ENCODE results near the gene MMP14.
"Not testable (repeated sequence)": the region's sequence is repeated elsewhere in the genome, so short reads cannot be mapped to it uniquely, and the experiment has no call there.

Gene MMP14

DNA sequence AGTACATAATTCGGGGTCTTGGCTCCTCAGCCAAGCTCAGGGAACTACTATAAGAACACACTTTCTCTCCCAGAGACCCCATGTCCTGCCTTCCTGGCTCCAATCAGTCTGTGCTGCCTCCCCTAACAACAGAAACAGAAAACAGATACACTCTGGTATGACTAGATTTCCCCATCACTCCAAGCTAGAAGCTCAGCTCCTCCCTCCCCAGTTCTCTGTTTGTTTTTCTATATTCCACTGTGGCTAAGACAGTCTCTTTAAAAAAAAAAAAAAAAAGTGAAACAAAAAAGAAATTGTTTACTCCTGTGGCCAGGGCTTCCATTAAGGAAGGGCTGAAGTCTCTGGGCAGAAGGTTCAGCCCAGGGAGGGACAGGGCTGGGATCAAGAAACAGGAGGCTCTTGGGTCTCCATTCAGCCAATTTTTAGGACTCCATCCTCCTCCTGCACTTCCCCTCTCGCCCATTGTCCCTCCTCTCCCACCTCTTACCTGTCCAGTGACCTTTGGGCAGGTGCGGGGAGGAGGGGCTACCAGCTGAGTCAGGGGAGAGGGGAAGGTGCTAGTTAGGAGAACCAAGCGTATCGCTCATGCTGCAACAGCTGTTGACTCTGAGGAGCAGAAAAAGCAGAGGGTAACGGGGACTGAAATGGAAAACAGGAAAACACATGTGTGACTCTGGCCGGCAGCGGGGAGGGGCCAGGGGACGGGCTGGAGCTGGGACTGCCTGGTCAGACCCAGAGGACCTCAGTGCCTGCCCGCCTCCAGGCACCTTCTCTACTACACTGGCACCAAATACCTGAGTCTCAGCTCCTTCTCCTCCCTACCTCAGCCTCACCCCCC, 17.0 kb upstream of the MMP14 start:
- H3K4me1 ChIP-seq (ENCODE audit: control insufficient read depth in 1 of 2, insufficient read depth in 2 of 2, low read length in 2 of 2): peaks cover 15 to 25% of the 10 kb centered on the region in 2 donors
- peak overlapping the region; percentile 47 to 50 for H3K4me3 ChIP-seq (ENCODE audit: low read depth in 1 of 2, low read length in 2 of 2)
- H3K27me3 ChIP-seq (ENCODE audit: low read depth, low read length): no peaks in the 10 kb centered on the region
- H3K36me3 ChIP-seq (ENCODE audit: control insufficient read depth in 1 of 2, insufficient read depth in 2 of 2, low read length in 2 of 2): peaks cover 0 to 3% of the 10 kb centered on the region in 2 donors
- H3K9me3 ChIP-seq (ENCODE audit: control insufficient read depth in 1 of 2, low read length in 2 of 2): no peaks in the 10 kb centered on the region
- H3K27ac ChIP-seq (ENCODE audit: low read length): peak overlapping the region; percentile 75

DNA sequence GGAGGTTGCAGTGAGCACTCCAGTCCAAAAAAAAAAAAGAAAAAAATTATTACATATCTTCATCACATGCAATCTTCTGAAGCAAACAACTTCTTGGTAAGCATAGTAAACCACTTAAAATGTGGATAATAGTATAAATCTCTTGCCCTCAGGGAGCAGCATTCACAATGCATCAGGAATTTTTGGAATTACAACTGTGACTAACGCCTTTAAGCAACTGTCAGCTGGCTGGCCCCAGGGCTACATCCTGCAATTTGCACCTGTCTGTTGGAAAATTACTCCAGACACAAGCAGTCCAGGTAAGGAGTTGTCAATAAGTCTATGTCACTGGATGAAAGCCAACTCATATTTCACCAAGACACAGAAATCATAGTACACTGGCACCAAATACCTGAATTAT, 15.7 kb upstream of the MMP14 start:
- Histone ChIP-seq H3K36me3 (ENCODE audit: control insufficient read depth in 1 of 2, insufficient read depth in 2 of 2, low read length in 2 of 2) (peaks cover 0 to 3% of the 10 kb centered on the region in 2 donors), H3K4me1 (ENCODE audit: control insufficient read depth in 1 of 2, insufficient read depth in 2 of 2, low read length in 2 of 2) (peaks cover 15 to 25% of the 10 kb centered on the region in 2 donors), H3K9me3 (ENCODE audit: control insufficient read depth in 1 of 2, low read length in 2 of 2) (no peaks in the 10 kb centered on the region), H3K4me3 (ENCODE audit: low read depth in 1 of 2, low read length in 2 of 2) (no peak overlapping the region), H3K27me3 (ENCODE audit: low read depth, low read length) (no peaks in the 10 kb centered on the region), H3K27ac (ENCODE audit: low read length) (peak overlapping the region; percentile 47)

DNA sequence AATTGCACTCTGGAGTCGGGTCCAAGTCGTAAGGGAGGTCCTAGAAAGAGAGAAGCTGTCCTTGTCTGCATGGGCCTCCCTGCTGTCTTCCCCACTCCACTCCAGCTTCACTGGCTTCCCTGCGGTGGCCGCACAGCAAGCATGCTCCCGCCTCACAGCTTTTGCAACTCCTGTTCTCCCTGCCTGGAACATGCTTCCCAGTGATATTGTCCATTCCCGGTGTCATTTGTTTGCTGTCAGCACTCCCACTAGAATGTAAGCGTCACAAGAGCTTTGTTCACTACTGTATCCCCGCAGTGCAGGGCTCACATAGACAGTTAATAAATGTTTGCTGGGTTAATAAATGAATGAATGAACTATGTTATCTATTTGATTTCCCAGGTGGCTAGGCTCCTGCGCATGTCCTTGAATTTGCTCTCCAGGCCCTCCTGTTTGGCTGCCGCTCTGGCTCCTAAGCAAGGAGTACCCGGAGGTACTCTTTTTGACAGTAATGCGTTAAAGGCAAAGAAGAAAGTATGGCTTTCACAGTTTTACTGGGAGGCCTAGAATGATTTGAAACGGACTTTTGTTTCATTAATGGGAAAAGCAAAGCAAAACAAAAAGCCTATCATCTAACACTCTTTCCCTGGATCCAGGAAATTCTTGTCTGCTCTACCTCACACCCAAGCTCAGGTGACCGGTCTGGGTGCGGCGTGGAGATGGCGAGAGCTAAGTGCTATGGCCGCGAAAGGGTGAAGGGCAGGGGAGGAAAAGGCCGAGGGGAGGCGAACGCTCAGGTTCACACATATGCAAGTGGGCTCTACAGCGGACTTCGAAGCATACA, 15.0 kb upstream of the MMP14 start:
- Histone ChIP-seq H3K9me3 (ENCODE audit: control insufficient read depth in 1 of 2, low read length in 2 of 2) (no peaks in the 10 kb centered on the region), H3K27me3 (ENCODE audit: low read depth, low read length) (no peaks in the 10 kb centered on the region), H3K27ac (ENCODE audit: low read length) (peak overlapping the region; percentile 47), H3K4me3 (ENCODE audit: low read depth in 1 of 2, low read length in 2 of 2) (no peak overlapping the region), H3K36me3 (ENCODE audit: control insufficient read depth in 1 of 2, insufficient read depth in 2 of 2, low read length in 2 of 2) (peaks cover 0 to 3% of the 10 kb centered on the region in 2 donors), H3K4me1 (ENCODE audit: control insufficient read depth in 1 of 2, insufficient read depth in 2 of 2, low read length in 2 of 2) (peaks cover 15 to 25% of the 10 kb centered on the region in 2 donors)

DNA sequence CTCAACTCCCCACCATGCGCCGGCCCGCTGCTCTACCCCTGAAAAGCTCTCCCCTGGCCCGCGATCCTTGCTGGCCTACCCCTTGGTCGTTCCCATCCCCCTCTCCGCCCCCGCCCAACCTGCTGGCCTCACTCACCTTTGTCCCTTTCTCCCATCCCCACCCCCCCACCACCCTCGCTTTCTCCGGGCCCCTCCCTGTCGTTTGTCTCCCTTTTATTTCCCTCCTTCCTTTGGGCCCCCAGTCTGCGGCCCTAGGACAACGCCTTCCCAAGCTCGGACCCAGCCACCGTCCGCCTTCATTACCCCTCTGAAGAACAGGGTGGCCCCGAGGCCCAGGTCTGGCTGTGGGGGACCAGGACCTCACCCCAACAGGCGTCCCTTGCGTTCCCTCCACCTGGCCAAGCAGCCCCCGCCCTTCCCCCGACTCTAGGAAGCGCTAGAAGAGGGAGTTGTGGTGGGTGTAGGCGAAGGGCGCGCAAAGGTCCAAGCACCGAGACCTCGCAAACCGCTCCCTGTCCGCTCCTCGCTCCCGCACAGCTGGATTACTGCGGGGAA, 14.3 kb upstream of the MMP14 start:
- peaks cover 15 to 25% of the 10 kb centered on the region in 2 donors for H3K4me1 ChIP-seq (ENCODE audit: control insufficient read depth in 1 of 2, insufficient read depth in 2 of 2, low read length in 2 of 2)
- H3K27me3 ChIP-seq (ENCODE audit: low read depth, low read length): no peaks in the 10 kb centered on the region
- H3K4me3 ChIP-seq (ENCODE audit: low read depth in 1 of 2, low read length in 2 of 2): peak overlapping the region; percentile 54 to 62
- peaks cover 0 to 3% of the 10 kb centered on the region in 2 donors for H3K36me3 ChIP-seq (ENCODE audit: control insufficient read depth in 1 of 2, insufficient read depth in 2 of 2, low read length in 2 of 2)
- H3K27ac ChIP-seq (ENCODE audit: low read length): peak overlapping the region; percentile 51
- no peaks in the 10 kb centered on the region for H3K9me3 ChIP-seq (ENCODE audit: control insufficient read depth in 1 of 2, low read length in 2 of 2)

DNA sequence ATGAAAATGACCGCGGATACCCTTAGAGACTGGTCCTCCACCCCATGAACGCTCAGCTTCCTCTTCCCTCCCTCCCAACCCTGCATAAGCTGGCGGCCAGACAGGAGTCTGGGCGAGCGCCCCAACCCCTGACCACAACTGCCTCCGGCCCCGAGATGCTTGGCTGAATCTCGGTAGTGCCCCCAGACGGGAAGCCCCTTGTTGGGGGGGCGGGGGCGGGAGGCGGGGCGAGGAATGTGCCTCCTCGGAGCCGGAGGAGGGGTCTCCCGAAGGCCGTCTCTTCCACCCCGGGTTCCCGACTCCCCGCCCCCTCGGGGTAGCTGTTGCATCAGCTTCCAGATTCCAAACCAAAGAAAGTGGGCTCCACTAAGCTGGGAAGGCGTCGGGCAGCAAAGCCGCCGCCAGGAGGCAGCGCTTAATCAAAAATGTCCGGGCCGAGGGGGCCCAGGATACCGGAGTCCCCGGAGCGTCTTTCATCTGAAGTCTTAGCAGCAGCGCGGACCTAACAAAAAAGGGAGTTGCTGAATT, 13.8 kb upstream of the MMP14 start:
- H3K27ac ChIP-seq (ENCODE audit: low read length): peak overlapping the region; percentile 69
- no peaks in the 10 kb centered on the region for H3K9me3 ChIP-seq (ENCODE audit: control insufficient read depth in 1 of 2, low read length in 2 of 2)
- peak overlapping the region; percentile 54 to 62 for H3K4me3 ChIP-seq (ENCODE audit: low read depth in 1 of 2, low read length in 2 of 2)
- H3K27me3 ChIP-seq (ENCODE audit: low read depth, low read length): no peaks in the 10 kb centered on the region
- peaks cover 15 to 25% of the 10 kb centered on the region in 2 donors for H3K4me1 ChIP-seq (ENCODE audit: control insufficient read depth in 1 of 2, insufficient read depth in 2 of 2, low read length in 2 of 2)
- peaks cover 0 to 3% of the 10 kb centered on the region in 2 donors for H3K36me3 ChIP-seq (ENCODE audit: control insufficient read depth in 1 of 2, insufficient read depth in 2 of 2, low read length in 2 of 2)

DNA sequence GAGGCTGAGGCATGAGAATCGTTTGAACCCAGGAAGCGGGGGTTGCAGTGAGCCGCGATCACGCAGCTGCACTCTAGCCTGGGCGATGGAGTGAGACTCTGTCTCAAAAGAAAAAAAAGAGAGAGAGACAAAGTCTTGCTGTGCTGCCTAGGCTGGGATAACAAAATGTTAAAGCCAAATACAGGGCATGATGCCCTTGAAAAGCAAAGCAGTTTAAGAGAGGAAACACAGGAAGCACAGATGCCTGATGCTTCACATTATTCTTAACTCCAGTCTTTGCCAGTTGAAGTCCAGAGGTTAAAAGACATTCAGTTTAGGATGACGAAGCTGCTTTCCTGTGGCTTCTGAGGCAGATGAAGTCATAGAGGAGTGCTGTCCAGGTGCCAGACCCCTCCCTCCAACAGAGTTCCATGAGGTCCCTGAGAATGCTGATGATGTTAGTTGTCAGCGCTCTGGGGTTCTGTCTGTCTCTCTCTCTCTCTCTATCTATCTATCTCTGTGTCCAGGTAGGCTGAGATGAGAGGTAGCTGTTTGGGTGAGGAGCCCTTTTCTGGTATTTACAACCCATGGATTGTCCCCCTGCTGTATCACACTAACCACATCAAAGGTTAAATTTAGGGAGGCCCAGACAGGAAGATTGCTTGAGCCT, 11.6 kb upstream of the MMP14 start:
- Histone ChIP-seq H3K4me1 (ENCODE audit: control insufficient read depth in 1 of 2, insufficient read depth in 2 of 2, low read length in 2 of 2) (peaks cover 11 to 14% of the 10 kb centered on the region in 2 donors), H3K36me3 (ENCODE audit: control insufficient read depth in 1 of 2, insufficient read depth in 2 of 2, low read length in 2 of 2) (no peaks in the 10 kb centered on the region), H3K4me3 (ENCODE audit: low read depth in 1 of 2, low read length in 2 of 2) (no peak overlapping the region), H3K27ac (ENCODE audit: low read length) (no peak overlapping the region), H3K27me3 (ENCODE audit: low read depth, low read length) (no peaks in the 10 kb centered on the region), H3K9me3 (ENCODE audit: control insufficient read depth in 1 of 2, low read length in 2 of 2) (no peaks in the 10 kb centered on the region)

DNA sequence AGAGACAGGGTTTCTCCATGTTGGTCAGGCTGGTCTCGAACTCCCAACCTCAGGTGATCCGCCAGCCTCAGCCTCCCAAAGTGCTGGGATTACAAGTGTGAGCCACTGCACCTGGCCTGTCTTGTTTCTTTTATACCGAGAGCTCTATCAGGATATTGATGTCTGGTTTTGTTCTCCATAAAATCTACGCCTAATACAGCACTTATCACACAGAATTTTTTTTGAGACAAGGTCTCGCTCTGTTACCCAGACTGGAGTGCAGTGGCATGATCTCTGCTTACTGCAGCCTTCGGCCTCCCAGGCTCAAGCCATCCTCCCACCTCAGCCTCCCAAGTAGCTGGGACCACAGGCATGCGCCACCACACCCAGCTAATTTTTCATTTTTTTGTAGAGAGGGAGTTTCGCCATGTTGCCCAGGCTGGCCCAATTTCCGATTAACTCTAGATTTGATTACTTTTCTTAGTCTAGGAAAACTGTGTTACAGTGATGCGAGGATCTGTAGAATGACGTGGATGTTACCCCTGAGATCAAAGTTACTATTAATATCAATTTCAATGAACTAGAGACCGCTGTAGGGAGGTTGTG, 7.2 kb upstream of the MMP14 start:
- H3K27me3 ChIP-seq (ENCODE audit: low read depth, low read length); H3K9me3 ChIP-seq (ENCODE audit: control insufficient read depth in 1 of 2, low read length in 2 of 2): not testable (repeated sequence)
- Histone ChIP-seq H3K27ac (ENCODE audit: low read length) (peak overlapping the region; percentile 87), H3K36me3 (ENCODE audit: control insufficient read depth in 1 of 2, insufficient read depth in 2 of 2, low read length in 2 of 2) (peaks cover 3 to 16% of the 10 kb centered on the region in 2 donors), H3K4me1 (ENCODE audit: control insufficient read depth in 1 of 2, insufficient read depth in 2 of 2, low read length in 2 of 2) (peaks cover 5 to 10% of the 10 kb centered on the region in 2 donors), H3K4me3 (ENCODE audit: low read depth in 1 of 2, low read length in 2 of 2) (peak overlapping the region; percentile 91 to 97)

DNA sequence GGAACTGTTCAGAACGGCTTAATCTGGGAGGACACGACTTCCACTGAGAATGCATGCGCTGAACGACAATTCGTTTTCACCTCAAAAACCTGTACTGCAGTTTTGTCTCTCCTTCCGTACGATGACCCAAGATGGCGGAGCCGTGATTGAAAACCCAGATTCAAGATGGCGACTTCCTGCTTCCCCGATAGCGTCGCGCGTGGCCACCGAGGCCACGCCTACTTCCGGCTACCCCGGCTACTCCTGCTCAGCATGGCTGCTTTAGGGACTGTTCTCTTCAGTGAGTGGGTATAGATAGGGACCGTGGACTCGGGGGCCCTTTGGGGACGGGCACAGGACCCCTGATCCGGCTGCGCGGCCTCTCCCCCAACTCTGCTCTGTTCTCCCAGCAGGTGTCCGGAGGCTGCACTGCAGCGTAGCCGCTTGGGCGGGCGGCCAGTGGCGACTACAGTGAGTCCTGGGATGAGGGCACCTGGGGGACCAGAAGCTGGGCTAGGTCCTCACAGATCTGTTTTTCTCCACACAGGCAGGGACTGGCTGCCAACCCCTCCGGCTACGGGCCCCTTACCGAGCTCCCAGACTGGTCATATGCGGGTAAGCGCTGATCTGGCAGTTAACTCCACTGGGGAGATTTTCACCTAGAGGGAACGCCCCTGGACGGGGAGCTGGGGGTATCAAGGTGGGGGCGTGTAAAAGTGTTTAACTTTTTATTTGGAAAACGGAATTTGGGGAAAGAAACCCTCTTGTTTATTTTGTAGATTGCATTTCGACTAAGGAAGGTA, 6.5 kb upstream of the MMP14 start, which contains the start of gene MRPL52:
TSS of gene MRPL52 (plus strand) at position 227 of the 782 bp plus-strand sequence. CDS start at position 253, 26 bp downstream.
- H3K4me3 ChIP-seq (ENCODE audit: low read depth in 1 of 2, low read length in 2 of 2): peak within 1 kb of the TSS; percentile 91 to 97
- H3K9me3 ChIP-seq (ENCODE audit: control insufficient read depth in 1 of 2, low read length in 2 of 2): no peaks in the 10 kb centered on the region
- H3K27ac ChIP-seq (ENCODE audit: low read length): peak within 1 kb of the TSS; percentile 87
- H3K27me3 ChIP-seq (ENCODE audit: low read depth, low read length): no peaks in the 10 kb centered on the region
- H3K4me1 ChIP-seq (ENCODE audit: control insufficient read depth in 1 of 2, insufficient read depth in 2 of 2, low read length in 2 of 2): peaks cover 5 to 10% of the 10 kb centered on the region in 2 donors
- H3K36me3 ChIP-seq (ENCODE audit: control insufficient read depth in 1 of 2, insufficient read depth in 2 of 2, low read length in 2 of 2): peaks cover 5 to 18% of the 10 kb centered on the region in 2 donors

DNA sequence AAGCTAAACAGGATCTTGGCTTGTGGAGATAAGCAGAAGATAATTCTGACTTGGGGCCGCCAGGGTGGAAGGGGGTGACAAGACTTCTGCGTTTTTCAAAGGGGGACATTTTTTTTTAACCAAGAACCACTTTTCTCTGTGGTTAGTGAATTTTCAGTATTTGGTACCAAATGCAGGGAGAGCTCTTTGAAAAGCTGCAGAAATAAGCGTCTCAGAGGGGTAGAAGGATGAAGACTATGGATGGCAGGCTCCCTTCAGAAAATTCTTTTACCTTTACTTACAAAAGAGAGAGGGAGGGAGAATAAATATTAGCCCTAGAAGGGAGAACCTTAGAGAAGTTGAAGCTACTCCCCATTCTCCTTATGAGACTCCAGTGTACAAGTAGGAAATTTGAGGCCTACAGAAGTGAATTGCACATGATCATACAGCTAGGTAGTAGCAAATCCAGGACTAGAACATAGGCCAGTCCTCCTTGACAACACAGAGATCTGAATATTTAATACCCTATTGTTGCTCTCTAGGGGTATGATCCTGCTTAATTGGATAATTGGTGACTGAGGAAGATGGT, 5.9 kb upstream of the MMP14 start:
- H3K36me3 ChIP-seq (ENCODE audit: control insufficient read depth in 1 of 2, insufficient read depth in 2 of 2, low read length in 2 of 2): peaks cover 5 to 18% of the 10 kb centered on the region in 2 donors
- peak overlapping the region; percentile 87 for H3K27ac ChIP-seq (ENCODE audit: low read length)
- H3K4me3 ChIP-seq (ENCODE audit: low read depth in 1 of 2, low read length in 2 of 2): peak overlapping the region; percentile 91 to 97
- no peaks in the 10 kb centered on the region for H3K27me3 ChIP-seq (ENCODE audit: low read depth, low read length)
- H3K4me1 ChIP-seq (ENCODE audit: control insufficient read depth in 1 of 2, insufficient read depth in 2 of 2, low read length in 2 of 2): peaks cover 5 to 10% of the 10 kb centered on the region in 2 donors
- no peaks in the 10 kb centered on the region for H3K9me3 ChIP-seq (ENCODE audit: control insufficient read depth in 1 of 2, low read length in 2 of 2)

Measured in muscle layer of duodenum (tissue), 2 donors.